CD14-positive monocyte (primary cell): ENCODE measurements around the gene LDAH. TPM values are rescaled to one million over a fixed set of nuclear protein-coding genes. Genes with fewer than 3 reads are reported as not detected.

ENCODE experiments used
- DNase-seq, 3 donors: peaks; one replicate each; pipeline ENCODE4 v3.0.0-alpha.2; 2011 to 2022
- H2AFZ ChIP-seq: 2 replicates; pipeline ENCODE4 v1.6.0; 2012; ENCODE audit warnings: mild to moderate bottlenecking, low read depth, low read length, inconsistent platforms; ENCODE audit not compliant: insufficient read depth, poor library complexity, severe bottlenecking
- H3K27ac ChIP-seq, 2 donors: 1 replicate in 1 of 2; 2 replicates in 1 of 2; pipeline ENCODE4 v1.5.1; 2012 to 2013; ENCODE audit warnings: low read length in 2 of 2, control low read depth in 1 of 2, inconsistent platforms in 1 of 2, low read depth in 1 of 2, mild to moderate bottlenecking in 1 of 2
- H3K27me3 ChIP-seq, 2 donors: one replicate each; pipeline versions ENCODE4 v1.6.0 to v1.6.1; 2011 to 2013; ENCODE audit warnings: low read length in 2 of 2; ENCODE audit not compliant: control insufficient read depth in 2 of 2, insufficient read depth in 2 of 2
- H3K36me3 ChIP-seq, 2 donors: replicated peaks in 1 of 2; 1 replicate in 1 of 2; 2 replicates in 1 of 2; pipeline versions ENCODE4 v1.5.1 to v1.6.1; 2012 to 2013; ENCODE audit warnings: low read length in 2 of 2, control low read depth in 1 of 2, inconsistent platforms in 1 of 2, mild to moderate bottlenecking in 1 of 2; ENCODE audit not compliant: insufficient read depth in 2 of 2, control insufficient read depth in 1 of 2
- H3K4me1 ChIP-seq, 2 donors: 1 replicate in 1 of 2; 2 replicates in 1 of 2; pipeline versions ENCODE4 v1.5.1 to v1.6.1; 2012 to 2013; ENCODE audit warnings: low read length in 2 of 2, control low read depth in 1 of 2, inconsistent platforms in 1 of 2, mild to moderate bottlenecking in 1 of 2, moderate library complexity in 1 of 2; ENCODE audit not compliant: insufficient read depth in 2 of 2, control insufficient read depth in 1 of 2
- H3K4me2 ChIP-seq: replicated peaks from 2 replicates; pipeline ENCODE3; 2012; ENCODE audit warnings: low read length, moderate library complexity, mild to moderate bottlenecking; ENCODE audit not compliant: poor library complexity, severe bottlenecking; ENCODE audit errors: extremely low read depth
- H3K4me3 ChIP-seq, 3 experiments: fragments of 200-600 bp in 1 of 3; sonication (generic) in 1 of 3; replicated peaks in 1 of 3; 1 replicate in 2 of 3; 2 replicates in 1 of 3; pipeline ENCODE4 v1.5.1; 2011 to 2013; ENCODE audit warnings: low read length in 3 of 3, mild to moderate bottlenecking in 3 of 3, control low read depth in 2 of 3, low read depth in 2 of 3, inconsistent platforms in 1 of 3, moderate library complexity in 1 of 3
- H3K79me2 ChIP-seq: 2 replicates; pipeline ENCODE4 v1.6.0; 2012; ENCODE audit warnings: mild to moderate bottlenecking, control low read depth, inconsistent platforms, low read length, moderate library complexity; ENCODE audit not compliant: insufficient read depth
- H3K9ac ChIP-seq: 2 replicates; pipeline ENCODE4 v1.6.0; 2017; ENCODE audit warnings: low read length, mild to moderate bottlenecking; ENCODE audit not compliant: insufficient read depth, poor library complexity, severe bottlenecking
- H3K9me3 ChIP-seq, 2 donors: replicated peaks in 1 of 2; 1 replicate in 1 of 2; 2 replicates in 1 of 2; pipeline versions ENCODE4 v1.5.1 to v1.6.1; 2012 to 2013; ENCODE audit warnings: low read length in 2 of 2, control low read depth in 1 of 2; ENCODE audit not compliant: control insufficient read depth in 1 of 2, insufficient read depth in 1 of 2
- H4K20me1 ChIP-seq: 2 replicates; pipeline ENCODE4 v1.6.0; 2012; ENCODE audit warnings: mild to moderate bottlenecking, low read length, control low read depth, moderate library complexity; ENCODE audit not compliant: insufficient read depth
- H3K27ac Mint-ChIP-seq, 7 donors: one replicate each; pipeline ENCODE4 v1.8.0; 2020; ENCODE audit warnings: mild to moderate bottlenecking in 7 of 7, mixed read lengths in 7 of 7, moderate library complexity in 6 of 7, inconsistent platforms in 2 of 7
- H3K27me3 Mint-ChIP-seq, 3 donors: one replicate each; pipeline ENCODE4 v1.8.0; 2021 to 2022; ENCODE audit warnings: low read depth in 3 of 3, mild to moderate bottlenecking in 3 of 3, mixed read lengths in 3 of 3, moderate library complexity in 3 of 3, inconsistent platforms in 1 of 3
- H3K36me3 Mint-ChIP-seq, 2 donors: one replicate each; pipeline ENCODE4 v1.8.0; 2020; ENCODE audit warnings: mixed read lengths in 2 of 2, inconsistent platforms in 1 of 2, mild to moderate bottlenecking in 1 of 2
- H3K4me1 Mint-ChIP-seq: one replicate; pipeline ENCODE4 v1.8.0; 2020; ENCODE audit warnings: mild to moderate bottlenecking, mixed read lengths
- H3K4me3 Mint-ChIP-seq, 2 donors: one replicate each; pipeline ENCODE4 v1.8.0; 2020; ENCODE audit warnings: mild to moderate bottlenecking in 2 of 2, mixed read lengths in 2 of 2, moderate library complexity in 1 of 2
- H3K9me3 Mint-ChIP-seq, 7 donors: one replicate each; pipeline ENCODE4 v1.8.0; 2020 to 2022; ENCODE audit warnings: mixed read lengths in 7 of 7, mild to moderate bottlenecking in 6 of 7, moderate library complexity in 6 of 7, inconsistent platforms in 2 of 7
- CTCF ChIP-seq: fragments of 200-600 bp; IDR thresholded peaks from one replicate; pipeline ENCODE4 v1.8.0; 2022; ENCODE audit warnings: antibody characterized with exemption, mild to moderate bottlenecking
- WGBS: methylation state at CpG from one replicate; pipeline ENCODE4 v1.1.5; 2013; ENCODE audit warnings: missing lambda C conversion rate; ENCODE audit not compliant: insufficient coverage; 5-methylcytosine and 5-hydroxymethylcytosine counted together
- intact Hi-C, 2 donors: fragments of 100-400 bp; cut with micrococcal nuclease; formaldehyde crosslinking; loops; one replicate each; pipeline versions ENCODE4 v1.15.0 to v1.15.1; 2023
- polyA plus RNA-seq, 3 donors: library from polyadenylated mRNA; depleted of rRNA in 1 of 3; unstranded in 2 of 3; stranded (reverse) in 1 of 3; fragments of 300-500 nt in 2 of 3; fragments of >200 nt in 1 of 3; fragmentation: Illumina TruSeq in 2 of 3; gene quantifications; 1 replicate in 2 of 3; 2 replicates in 1 of 3; pipeline ENCODE4 v1.2.3, GENCODE V29; 2012 to 2021

The LDAH gene
- polyA plus RNA-seq, 3 donors: 3.7 to 5.7 (median 5.0) TPM

GRCh38 chr2:20829861-20830260 is 7.0 kb upstream of the LDAH start:
- Histone ChIP-seq H4K20me1 (no peaks in the 10 kb centered on the region), H3K36me3 (no peaks in the 10 kb centered on the region), H2AFZ (no peak overlapping the region), H3K27me3 (peaks cover 11 to 16% of the 10 kb centered on the region in 2 donors), H3K4me1 (no peaks in the 10 kb centered on the region), H3K27ac (no peak overlapping the region), H3K4me3 (no peak overlapping the region), H3K9ac (no peak overlapping the region), H3K4me2 (no peak overlapping the region), H3K79me2 (no peaks in the 10 kb centered on the region), H3K9me3 (no peaks in the 10 kb centered on the region)
- no peak for DNase-seq
- TF ChIP-seq CTCF: no peak
- Mint-ChIP-seq H3K9me3 (peaks cover 0 to 8% (median 4%) of the 10 kb centered on the region in 7 donors), H3K4me1 (no peaks in the 10 kb centered on the region), H3K4me3 (no peak overlapping the region), H3K27ac (no peak overlapping the region), H3K36me3 (no peaks in the 10 kb centered on the region), H3K27me3 (peaks cover 5 to 19% (median 10%) of the 10 kb centered on the region in 3 donors)
- no CpG with 5 or more reads among the region's 1 CpG for WGBS
- intact Hi-C loops: no loop called here

GRCh38 chr2:20823917-20824316 is 1.0 kb upstream of the LDAH start:
- no peak overlapping the region for H3K27ac Mint-ChIP-seq
- no peaks in the 10 kb centered on the region for H3K9me3 ChIP-seq
- no peaks in the 10 kb centered on the region for H3K36me3 Mint-ChIP-seq
- no peaks in the 10 kb centered on the region for H4K20me1 ChIP-seq
- H3K9me3 Mint-ChIP-seq: peaks cover 0 to 3% (median 0%) of the 10 kb centered on the region in 7 donors
- H3K27me3 ChIP-seq: peaks cover 6 to 15% of the 10 kb centered on the region in 2 donors
- peaks cover 6% of the 10 kb centered on the region for H3K4me1 Mint-ChIP-seq
- H2AFZ ChIP-seq: peak overlapping the region; percentile 96
- peaks cover 3 to 17% (median 10%) of the 10 kb centered on the region in 3 donors for H3K27me3 Mint-ChIP-seq
- no peak for DNase-seq
- intact Hi-C loops: no loop called here
- H3K27ac ChIP-seq: no peak overlapping the region
- H3K4me3 ChIP-seq: no peak overlapping the region
- TF ChIP-seq CTCF: no peak
- peaks cover 5% of the 10 kb centered on the region for H3K79me2 ChIP-seq
- no peak overlapping the region for H3K4me2 ChIP-seq
- no CpG with 5 or more reads among the region's 5 CpGs for WGBS
- no peaks in the 10 kb centered on the region for H3K4me1 ChIP-seq
- no peak overlapping the region for H3K4me3 Mint-ChIP-seq
- no peak overlapping the region for H3K9ac ChIP-seq
- H3K36me3 ChIP-seq: no peaks in the 10 kb centered on the region
